NCI-H1092 treated with DMSO at 0.1 percent for 48 hours (cell line): ENCODE measurements around the gene UGT1A1.

Experiments
- DNase-seq: peaks from one replicate; lab custom pipeline; 2025; lab: John Stamatoyannopoulos, UW

UGT1A1 gene

DNA sequence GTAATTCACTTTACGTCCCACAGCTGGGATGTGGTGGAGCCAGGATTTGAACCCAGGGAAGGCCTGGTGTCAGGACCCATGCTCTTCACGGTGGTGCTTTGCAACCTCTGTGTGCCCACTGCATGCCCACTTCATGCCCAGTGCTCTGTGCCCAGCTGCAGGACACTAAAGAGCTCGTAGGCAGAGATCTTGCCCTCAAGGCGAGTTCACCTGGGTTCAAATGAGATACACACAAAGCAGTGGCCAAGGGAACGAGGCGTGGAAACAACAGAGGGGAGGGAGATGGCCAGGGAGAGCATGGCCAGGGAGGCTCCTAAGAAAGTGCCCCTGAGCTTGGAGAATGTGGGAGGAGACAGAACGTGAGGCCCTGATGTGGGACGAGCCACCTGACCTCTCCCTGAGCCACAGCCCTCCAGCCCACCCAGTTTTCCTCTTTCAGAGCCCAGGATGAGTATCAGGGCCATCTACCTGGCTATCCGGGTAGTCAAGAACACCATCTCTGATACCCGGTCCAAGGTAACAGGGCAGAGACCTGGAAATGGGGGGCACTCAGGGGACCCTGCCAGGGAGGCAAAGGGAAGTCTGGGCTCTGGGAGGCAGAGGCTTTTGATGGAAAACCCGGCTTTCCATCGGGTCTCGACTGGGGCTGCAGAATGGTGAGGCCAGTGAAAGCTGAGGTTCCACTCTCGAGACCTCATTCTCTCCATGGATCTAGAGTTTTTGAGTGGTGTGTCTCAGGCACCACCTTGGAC is 38.4 kb downstream of the UGT1A1 start:
- DNase-seq: no peak

DNA sequence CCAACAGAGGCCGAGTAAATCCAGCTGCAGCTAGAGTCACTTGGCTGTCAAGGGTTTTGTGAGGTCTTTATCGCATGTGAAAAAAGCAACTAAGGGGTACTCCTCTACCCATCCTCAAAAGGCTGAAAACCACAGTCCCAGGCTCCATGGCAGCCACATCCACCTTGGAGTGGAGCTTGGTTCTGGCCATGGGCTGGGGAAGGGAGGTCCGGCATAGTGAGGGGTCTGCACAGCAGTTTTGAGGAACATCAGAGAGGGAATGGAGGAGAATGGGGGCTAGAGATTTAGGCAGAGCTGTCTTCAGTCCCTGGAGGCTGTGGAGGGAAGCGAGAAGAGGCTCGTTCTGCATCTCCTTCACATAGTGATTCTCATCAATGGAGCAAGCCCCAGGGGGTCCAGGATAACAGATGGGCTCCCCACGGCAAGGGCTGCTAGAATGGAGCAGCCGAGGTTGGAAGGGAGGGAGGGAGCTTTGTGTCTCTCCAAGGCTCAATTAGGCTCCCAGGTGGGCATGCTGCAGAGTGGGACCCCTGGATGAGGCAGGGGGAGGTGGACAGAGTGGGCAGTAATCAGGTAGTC is 39.1 kb downstream of the UGT1A1 start:
- no peak for DNase-seq

DNA sequence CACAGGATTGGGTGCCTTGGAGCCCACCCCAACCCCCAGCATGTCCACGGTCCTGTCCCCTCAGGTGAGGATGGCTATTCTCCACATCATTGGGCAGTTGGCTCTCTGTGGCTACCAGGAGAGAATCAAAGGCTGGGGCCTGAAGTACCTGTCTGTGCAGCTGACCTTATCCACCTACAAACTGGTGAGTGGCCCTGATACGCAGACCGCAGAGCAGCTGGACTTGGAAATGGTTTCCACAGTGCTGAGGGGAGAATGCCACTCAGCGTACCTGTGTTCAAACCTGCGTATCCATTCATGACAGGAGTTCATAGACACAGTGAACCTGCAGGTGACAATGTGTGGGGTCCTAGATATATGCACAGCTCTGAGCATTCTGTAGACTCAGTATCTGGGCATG is 39.6 kb downstream of the UGT1A1 start:
- DNase-seq: no peak

DNA sequence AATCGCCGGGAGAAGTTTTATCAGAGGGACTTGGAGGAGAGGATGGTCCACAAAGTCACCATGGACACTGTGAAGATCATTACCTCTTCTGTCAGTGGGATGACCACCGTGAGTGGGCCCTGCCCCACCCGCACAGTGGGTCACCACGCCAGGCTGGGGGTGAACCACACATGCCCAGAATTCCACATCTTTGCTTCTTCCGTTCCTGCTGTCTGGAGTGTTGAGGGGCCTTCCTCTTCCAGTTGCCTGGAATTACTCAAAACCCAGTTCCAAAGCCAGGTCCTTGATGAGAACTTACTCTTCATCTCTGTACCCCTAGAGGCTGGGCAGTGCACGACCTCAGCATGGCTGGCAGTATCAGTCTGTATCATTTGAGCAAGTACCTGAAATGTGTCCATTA is 40.1 kb downstream of the UGT1A1 start:
- DNase-seq: no peak

DNA sequence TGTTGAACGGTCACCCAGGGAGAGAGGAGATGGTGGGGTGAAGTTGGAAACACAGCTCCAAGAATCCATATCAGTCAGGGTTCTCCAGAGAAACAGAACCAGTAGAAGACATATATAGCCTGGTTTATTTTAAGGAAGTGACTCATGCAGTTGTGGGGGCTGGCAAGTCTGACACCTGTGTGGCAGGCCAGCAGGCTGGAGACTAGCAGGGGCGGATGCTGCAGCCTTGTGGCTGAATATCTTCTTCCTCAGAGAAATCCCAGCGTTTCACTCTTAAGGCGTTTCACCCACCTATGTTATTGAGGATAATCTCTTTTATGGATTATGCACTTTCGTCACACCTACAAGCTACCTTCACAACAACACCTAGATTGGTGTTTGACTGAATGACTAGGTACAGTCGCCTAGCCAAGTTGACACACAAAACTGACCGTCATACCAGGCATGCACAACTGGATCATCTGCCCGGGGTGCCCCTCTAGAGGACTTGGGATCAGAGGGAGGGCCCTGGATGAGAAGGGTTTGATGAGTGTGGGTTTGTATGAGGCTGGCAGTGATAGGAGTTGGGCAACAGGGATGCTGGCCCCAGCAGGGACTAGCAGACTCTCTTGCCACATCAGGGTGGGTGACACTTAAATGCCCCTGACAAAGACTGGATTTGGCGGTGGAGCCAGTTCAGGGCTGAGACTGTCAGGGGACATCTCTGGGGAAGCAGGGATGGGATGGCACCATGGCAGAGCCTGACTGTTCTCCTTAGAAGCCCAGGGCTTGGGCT is 41.5 kb downstream of the UGT1A1 start:
- DNase-seq: no peak

DNA sequence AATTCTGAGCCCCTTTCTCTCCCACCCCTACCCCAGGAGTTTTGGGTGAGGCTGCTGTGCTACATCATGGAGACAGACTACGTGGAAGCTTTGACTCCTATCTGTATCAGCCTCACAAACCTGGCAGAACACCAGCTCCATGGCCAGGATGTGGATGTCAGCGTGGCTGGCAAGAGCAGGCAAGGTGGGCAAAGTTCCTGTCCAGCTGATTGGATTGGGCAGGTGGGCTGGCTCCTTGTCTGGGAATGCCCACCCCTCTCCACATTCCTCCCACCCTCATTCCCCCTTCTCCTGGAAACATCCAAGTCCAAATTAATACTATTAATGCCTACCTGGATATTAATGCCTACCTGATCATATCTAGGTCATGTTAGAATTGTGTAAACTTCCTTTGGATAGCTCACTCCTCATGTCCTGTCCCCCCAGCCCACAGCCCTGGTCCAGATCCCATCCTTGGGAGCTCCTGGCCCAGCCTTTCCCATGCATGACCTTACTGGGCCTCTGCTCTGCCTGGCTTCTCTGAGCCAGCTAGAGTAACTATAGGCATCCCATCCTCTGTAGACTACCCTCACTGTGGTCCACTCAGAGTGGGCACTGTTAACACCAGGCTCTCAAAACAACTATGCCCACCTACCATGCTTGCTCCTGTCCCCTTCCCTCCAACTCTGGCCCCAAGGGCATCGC is 42.2 kb downstream of the UGT1A1 start:
- no peak for DNase-seq

DNA sequence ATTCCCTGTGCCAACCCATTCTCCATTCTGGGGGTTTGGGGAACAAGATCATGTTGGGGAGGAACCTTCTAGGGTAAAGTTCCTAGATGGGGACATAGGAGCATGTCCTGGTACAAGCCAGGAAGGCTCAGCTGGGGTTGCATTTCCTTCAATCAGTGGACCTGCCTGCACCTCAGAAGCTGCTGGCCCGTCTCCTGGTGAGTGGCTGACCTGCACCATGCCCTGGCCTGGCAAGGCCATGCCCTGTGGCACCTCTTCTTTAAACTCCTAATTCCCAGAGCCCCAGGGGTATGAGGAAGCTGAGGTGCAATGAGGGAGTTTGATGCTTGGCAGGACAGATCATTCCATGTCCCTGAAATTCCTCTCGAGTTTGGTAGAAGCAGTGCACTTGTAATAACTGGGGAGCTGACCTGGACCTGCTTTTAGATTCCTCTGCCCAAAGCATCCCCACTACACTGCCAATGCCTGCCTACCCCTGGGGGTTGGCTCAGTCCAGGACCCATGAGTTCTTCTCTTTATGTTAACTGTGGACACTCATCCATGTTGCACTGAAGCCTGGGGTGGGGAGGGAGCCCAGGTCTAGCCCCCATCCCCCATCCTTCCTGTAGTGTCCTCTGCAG is 43.3 kb downstream of the UGT1A1 start:
- DNase-seq: no peak

DNA sequence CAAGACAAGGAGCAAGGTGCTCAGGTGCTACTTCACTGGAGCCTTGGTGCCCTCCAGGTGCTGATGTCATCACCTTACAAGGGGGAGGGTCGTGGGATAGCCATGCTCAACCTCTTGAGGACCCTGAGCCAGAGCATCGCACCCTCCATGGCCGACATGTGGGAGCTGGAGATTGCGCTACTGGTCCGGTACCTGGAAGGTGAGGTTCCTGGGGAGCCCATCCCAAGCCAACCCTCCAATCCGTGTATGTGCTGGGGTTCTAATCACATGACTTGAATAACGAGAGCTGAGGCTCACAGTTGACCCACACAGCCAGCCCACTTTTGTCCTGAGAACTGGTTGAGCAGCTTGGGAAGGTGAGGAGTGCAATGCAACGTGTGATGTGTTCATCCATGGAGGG is 43.9 kb downstream of the UGT1A1 start:
- no peak for DNase-seq

DNA sequence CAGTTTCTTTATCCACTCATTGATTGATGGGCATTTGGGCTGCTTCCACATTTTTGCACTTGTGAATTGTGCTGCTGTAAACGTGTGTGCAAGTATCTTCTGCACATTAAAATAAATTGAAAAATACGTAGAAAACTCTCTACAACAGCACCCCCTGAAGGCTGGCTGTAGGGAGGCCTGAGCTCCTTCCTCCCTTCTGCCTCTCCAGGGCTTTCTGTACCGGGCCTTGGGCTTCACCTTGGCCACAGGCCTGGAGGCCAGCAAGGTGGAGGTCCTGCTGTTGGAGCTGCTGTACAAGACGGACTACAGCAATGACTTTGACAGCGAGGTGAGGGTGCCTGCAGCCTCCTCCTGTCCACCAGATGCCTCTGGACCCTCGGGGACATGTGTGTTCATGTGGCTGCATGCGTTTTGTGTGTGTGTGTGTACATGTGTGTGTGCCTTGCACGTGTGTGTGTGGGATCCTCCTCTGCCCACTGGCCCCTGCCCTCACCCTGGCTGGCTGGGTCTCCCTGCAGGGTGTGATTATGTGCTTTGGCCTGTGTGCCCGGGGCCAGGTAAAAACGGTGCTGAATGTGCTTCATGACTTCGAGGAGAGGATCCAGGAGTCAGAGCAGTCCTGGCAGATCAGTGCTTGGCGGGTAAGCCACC is 47.3 kb downstream of the UGT1A1 start:
- DNase-seq: no peak

DNA sequence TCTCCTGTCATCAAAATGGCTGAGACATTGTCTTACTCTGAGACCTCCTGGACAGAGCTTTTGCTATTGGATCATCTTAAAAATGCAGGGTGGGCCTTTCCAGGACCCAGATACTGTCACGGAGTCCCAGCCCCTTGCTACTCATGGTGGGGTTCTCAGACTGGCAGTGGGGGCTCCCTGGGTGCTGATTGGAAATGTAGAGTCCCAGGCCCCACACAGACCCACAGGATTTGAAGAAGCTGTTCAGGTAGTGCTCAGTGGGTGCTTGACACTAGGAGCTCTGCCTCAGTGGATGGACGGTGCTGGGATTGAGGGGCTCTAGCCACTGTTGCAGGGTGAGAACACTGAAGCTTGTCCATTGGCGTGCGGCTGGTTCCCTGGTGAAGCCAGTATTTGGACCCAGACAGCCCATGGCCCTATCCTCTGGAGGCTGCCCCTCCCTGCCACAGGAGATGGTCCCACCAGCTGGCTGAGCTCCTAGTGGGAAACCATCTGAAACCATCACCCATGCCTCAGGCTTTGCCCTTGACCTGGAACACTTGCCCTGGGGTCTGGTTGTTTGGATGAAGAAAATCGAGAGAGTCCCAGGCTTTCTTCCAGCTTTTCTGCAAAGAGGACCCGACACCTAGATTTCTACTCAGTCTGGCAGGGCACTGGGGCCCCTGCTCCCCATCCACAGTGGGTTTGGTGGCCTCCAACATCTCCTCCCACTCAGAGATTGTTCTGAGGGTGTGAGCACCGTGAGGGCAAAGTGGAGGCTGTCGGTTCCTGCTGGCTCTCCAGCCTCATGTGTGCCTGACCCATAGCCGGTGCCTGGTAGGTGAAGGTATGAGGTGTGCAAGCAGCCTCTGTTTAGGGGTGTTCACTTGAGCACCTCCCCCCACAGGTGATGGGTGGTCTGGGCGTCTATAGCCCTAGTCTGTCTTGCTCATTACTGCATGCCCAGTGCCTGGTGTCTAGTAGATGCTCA is 48.2 kb downstream of the UGT1A1 start:
- DNase-seq: no peak

DNA sequence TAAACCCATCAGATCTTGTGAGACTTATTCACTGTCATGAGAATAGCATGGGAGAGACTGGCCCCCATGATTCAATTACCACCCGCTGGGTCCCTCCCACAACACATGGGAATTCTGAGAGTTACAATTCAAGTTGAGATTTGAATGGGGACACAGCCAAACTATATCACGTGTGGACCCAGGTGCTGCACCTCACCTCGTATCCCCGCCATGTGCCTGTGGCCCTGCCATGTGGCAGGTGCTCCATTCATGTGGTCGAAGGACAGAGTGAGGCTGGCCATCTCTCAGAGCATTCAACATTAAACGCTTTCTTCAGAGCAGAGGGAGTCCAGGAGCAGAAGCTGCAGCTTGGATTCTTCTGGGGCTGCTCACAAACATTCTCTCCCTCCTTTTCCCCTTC is 50.3 kb downstream of the UGT1A1 start:
- DNase-seq: no peak

DNA sequence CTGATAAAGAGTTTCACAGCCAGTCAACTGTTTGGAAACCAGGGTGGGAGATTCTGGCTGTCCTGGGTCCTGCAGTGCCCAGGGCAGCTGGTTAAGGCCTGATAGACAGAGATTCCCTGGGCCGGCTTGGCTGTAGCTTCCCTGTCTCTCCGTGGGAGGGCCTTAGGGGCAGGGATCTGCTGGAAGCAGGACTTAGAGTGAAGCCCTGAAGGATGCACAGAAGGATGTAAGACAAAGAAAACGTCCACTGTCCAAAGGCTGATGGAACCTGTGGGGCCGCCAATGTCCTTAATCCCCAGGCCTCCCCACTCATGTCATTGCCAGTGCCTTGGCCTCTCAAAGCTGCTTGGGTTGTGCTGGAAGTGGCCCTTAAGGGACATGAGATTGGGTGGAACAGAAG is 51.0 kb downstream of the UGT1A1 start:
- DNase-seq: no peak

DNA sequence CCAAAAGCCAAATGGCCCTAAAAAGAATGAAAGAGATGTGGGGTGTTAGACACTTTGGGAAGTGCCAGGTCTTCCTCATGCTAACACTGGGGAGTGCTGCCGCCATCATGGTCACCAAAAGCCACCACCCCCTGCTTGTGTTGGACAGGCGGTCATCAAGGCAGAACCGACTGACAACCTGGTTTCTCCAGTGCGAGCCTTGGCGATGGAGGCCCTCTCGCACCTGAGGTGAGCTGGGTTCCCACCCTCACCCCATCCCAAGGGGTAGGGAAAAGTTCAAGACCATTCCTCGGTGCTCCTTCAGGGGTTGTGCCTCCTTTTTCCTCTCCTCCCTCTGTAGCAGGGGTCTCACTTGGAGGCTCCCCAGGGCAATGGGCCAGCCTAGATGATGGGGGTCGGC is 51.7 kb downstream of the UGT1A1 start:
- no peak for DNase-seq

DNA sequence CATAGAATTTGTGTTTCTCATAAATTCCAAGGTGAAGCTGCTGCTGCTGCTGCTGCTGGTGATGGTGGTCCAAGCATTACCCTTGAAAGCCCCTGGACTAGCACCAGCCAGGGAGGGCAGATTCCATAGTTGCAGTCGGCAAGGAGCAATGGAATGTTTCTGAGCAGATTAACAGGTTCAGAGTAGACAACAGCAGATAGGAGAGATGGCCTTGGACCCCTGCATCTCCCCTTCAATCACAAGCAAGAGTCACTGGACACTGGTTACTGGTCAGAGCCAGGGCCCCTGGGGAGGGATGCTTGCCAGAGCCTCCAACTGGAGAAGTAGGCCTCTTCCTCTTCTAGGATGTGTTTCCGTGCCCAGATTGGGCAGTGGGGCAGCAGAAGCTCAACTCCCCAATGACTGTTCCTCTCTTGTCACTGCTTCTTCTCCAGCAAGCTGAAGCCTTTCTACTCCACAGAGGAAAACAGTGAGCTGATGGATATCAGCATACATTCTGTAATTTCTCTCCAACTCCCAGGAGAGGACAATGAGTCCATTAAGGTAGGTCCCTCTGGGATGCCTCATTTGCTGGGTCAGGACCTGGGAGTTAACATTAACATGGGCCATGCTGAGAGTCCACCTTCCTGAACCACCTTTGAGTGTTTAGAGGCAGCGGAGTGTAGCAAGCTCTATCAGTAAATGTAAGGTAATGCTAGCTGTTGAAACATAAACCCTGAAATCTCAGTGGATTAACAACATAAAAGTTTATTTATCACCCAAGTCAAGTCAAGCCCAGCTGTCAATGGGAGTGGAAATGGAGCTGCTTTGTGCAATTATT is 53.4 kb downstream of the UGT1A1 start:
- DNase-seq: no peak

DNA sequence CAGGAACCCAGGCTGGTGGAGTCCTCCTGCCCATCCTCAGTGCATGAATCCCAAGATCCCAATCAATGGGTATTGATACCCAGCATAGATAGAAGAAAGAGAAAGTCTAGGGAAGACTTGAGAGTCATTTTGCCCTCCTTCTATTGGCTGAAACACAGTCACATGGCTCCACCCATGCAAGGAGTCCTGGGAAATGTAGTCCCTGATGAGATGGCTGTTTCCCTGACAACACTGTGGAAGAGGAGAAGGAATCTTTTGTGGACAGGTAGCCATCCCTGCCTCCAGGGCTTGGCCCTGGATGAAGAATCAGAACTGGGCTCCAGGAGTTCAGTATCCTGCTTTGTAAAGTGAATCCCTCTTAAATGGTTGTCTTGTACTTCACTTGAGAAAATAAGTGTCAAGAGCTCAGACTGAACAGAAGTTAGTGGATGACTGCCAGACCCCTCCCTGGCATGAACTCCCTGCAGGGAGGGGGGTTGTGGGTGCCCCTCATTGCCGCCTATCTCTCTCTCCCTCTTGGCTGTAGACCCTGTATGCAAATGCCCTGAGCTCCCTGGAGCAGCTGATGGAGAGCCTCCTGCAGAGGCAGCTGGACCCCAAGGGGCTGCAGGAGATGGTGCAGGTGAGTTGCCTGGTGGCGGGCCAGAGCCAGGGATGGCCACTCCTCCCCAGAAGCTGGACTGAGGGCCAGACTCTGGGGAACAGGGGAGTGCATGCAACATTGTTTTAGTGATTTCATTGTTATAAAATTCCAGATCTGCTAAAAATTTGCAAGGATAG is 54.2 kb downstream of the UGT1A1 start:
- DNase-seq: peak; percentile 2

DNA sequence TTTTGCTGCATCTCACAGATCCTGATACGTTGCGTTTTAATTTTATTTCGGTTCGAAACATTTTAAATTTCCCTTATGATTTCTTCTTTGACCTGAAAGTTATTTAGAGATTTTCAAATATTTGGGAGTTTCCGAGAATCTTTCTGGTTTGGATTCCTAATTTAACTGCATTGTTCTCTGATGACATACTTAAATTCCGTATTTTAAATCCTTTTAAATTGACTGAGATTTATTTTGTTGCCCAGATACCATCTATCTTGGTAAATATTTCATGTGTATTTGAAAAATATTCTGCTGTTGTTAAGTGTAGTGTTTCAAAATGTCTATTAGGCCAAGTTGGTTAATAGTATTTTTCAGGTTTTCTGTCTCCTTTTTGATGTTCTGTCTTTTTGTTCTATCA is 55.8 kb downstream of the UGT1A1 start:
- DNase-seq: no peak

DNA sequence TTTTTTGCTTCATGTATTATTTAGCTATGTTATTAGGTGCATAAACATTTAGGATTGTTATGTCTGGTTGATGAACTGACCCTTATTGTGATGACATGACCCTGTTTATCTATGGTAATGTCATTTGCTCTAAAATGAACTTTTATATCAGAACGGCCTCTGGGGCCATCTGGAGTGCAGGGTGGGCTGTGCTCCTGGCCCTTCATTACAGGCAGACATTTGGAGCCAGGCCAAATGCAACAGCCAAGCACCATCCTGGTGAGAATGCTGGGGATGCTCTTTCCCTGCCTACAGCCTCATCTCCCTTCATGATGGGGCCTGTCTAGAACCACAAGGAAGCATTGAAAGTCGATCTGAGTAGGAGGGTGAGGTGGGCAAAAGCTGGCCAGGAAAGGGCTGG is 56.3 kb downstream of the UGT1A1 start:
- DNase-seq: no peak

DNA sequence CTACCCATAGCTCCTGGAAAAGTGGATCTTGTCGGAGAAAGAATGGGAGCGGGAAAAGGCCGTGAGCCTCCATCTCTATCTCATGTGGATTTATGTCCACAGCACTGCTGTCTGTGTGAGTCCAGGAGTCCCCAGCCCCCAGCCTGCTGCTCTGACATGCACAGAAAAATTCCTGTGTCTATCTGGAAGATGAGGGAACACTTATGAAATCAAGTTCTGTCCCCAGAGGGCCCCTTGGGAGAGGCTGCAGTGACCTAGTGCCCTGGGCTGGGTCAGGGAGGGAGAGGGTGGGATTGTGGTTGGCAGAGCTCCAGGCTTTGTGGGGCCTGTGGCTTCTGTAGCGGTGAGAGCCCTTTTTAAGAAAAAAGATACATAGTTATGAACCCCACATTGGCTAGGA is 56.7 kb downstream of the UGT1A1 start:
- DNase-seq: no peak

DNA sequence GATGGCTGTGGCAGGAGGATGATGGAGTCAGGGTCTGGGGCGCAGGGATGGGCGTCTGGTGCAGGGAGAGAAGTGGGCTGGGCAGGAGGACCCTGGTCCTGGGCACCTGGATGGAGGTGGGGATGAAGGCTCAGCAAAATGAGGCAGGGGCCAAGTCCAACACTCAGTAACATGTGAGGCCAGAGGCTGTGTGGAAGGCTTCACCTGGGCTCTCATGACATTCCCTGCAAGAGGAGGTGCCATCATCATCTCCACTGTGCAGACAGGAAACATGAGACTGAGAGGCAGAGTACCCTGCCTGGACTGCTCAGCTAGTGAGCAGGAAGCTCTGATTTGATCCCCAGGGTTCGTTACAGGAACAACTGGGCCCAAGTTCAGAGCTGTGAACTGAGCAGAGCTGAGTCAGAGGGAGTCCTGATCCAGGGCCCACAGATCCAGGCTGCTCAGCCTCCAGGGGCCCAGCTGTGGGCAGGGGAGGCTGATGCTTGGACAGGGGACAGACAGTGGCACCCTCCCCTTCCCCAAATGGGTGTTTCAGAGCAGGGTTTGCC is 57.4 kb downstream of the UGT1A1 start:
- no peak for DNase-seq
